Adrenal gland (tissue), 12 donors: ENCODE results near the gene NAA40. TPM values are rescaled to one million over a fixed set of nuclear protein-coding genes. Genes with fewer than 3 reads are reported as not detected.
"Not testable (repeated sequence)": the region's sequence is repeated elsewhere in the genome, so short reads cannot be mapped to it uniquely, and the experiment has no call there.

Experiments
- DNase-seq, 7 donors: peaks; one replicate each; pipeline ENCODE4 v3.0.0-alpha.2; 2019 to 2020
- H3K27ac ChIP-seq, 5 donors: fragments of 200-600 bp; sonication (generic) in 4 of 5; 1 replicate in 3 of 5; 2 replicates in 2 of 5; pipeline versions ENCODE4 v1.5.1 to v1.8.0; 2016 to 2020; ENCODE audit warnings: mild to moderate bottlenecking in 1 of 5
- H3K27me3 ChIP-seq: fragments of 200-600 bp; 2 replicates; pipeline ENCODE4 v1.8.0; 2021
- H3K36me3 ChIP-seq, 2 donors: fragments of 200-600 bp; replicated peaks in 1 of 2; 1 replicate in 1 of 2; 2 replicates in 1 of 2; pipeline versions ENCODE4 v1.5.1 to v1.8.0; 2018 to 2022
- H3K4me1 ChIP-seq, 2 donors: fragments of 200-600 bp; replicated peaks in 1 of 2; 1 replicate in 1 of 2; 2 replicates in 1 of 2; pipeline versions ENCODE4 v1.5.1 to v1.8.0; 2018 to 2021
- H3K4me3 ChIP-seq, 4 donors: fragments of 200-600 bp; sonication (generic) in 3 of 4; one replicate each; pipeline ENCODE4 v1.5.1; 2016 to 2018
- H3K9me3 ChIP-seq, 3 donors: fragments of 200-600 bp; sonication (generic) in 1 of 3; replicated peaks in 1 of 3; 1 replicate in 2 of 3; 2 replicates in 1 of 3; pipeline versions ENCODE4 v1.5.1 to v1.8.0; 2016 to 2021
- CTCF ChIP-seq, 6 experiments: fragments of 450-650 bp in 4 of 6; fragments of 200-600 bp in 2 of 6; sonication (generic) in 1 of 6; IDR thresholded peaks; 1 replicate in 5 of 6; 2 replicates in 1 of 6; pipeline versions ENCODE4 v1.5.1 to v1.8.0; 2016 to 2021; ENCODE audit warnings: antibody characterized with exemption in 6 of 6, mild to moderate bottlenecking in 2 of 6, moderate library complexity in 1 of 6
- POLR2A ChIP-seq, 2 donors: fragments of 450-650 bp; IDR thresholded peaks; one replicate each; pipeline ENCODE4 v1.6.1; 2017; ENCODE audit warnings: antibody characterized with exemption in 2 of 2, mild to moderate bottlenecking in 2 of 2, moderate library complexity in 1 of 2
- WGBS, 4 donors: extraction: QIAGEN DNeasy Blood & Tissue Kit in 2 of 4; methylation state at CpG; one replicate each; pipeline versions ENCODE4 v1.1.5 to v1.1.7; 2013 to 2017; 5-methylcytosine and 5-hydroxymethylcytosine counted together
- intact Hi-C, 2 donors: fragments of 100-400 bp; cut with DNase I; formaldehyde crosslinking; loops; one replicate each; pipeline versions ENCODE4 v1.14.1 to v1.15.0; 2022 to 2023
- polyA plus RNA-seq, 3 donors: library from polyadenylated mRNA; stranded (reverse); fragments of 200-250 nt in 2 of 3; fragments of 350-450 nt in 1 of 3; fragmentation: Illumina TruSeq in 1 of 3; extraction: RNeasy Lipid Tissue Mini Kit (QIAGEN cat#74804) in 1 of 3; gene quantifications; one replicate each; pipeline ENCODE4 v1.2.3, GENCODE V29; 2013 to 2014
- total RNA-seq, 9 donors: library from RNA; depleted of rRNA in 4 of 9; stranded (reverse); fragments of >200 nt in 4 of 9; fragments of 120-200 nt in 1 of 9; fragmentation: NEBNext Ultra II Directional in 1 of 9; extraction: Animal tissue kit (Norgen Biotek cat#: 25700) in 1 of 9; gene quantifications; one replicate each; pipeline versions ENCODE4 v1.1.0 to v1.2.4, GENCODE V29; 2013 to 2023
- donor health status: healthy with polysubstance abuse.
- donor health status: Bipolar disorder and iron deficiency.
- donor health status: DM: yes; HTN: yes; CAD: no.
- donor health status: DM: no; HTN: no; CAD: no.
- donor health status: DM: no; HTN: no; CAD: no.
- donor health status: DM: yes; HTN: yes; CAD: no.

Gene NAA40
- total and polyA plus RNA-seq, 12 donors, result 11.6 to 61.3 (median 20.0) TPM

- Histone ChIP-seq H3K36me3 (no peaks in the 10 kb centered on the region), H3K4me1 (peaks cover 9 to 10% of the 10 kb centered on the region in 2 donors), H3K9me3 (no peaks in the 10 kb centered on the region), H3K27me3 (no peaks in the 10 kb centered on the region), H3K27ac (no peak overlapping the region), H3K4me3 (no peak overlapping the region)
- TF ChIP-seq POLR2A (IDR thresholded peaks at IDR 0.05) (no peak), CTCF (IDR thresholded peaks at IDR 0.05) (no peak)
- WGBS, 4 donors, result 53 to 72% (median 68%) methylated on average over 5 of the region's 5 CpGs
- intact Hi-C loops, result no loop called here
- DNase-seq, result no peak
Observed at GRCh38 chr11:63970902-63971301, 32.1 kb downstream of the NAA40 start.

- H3K4me1 ChIP-seq, result peaks cover 18 to 33% of the 10 kb centered on the region in 2 donors
- DNase-seq, H3K27ac ChIP-seq, H3K27me3 ChIP-seq, H3K4me3 ChIP-seq, intact Hi-C loops, H3K9me3 ChIP-seq, H3K36me3 ChIP-seq: not testable (repeated sequence)
- 62 to 75% (median 66%) methylated on average over 18 of the region's 18 CpGs for WGBS, 4 donors
Observed at GRCh38 chr11:63973912-63974258, 35.1 kb downstream of the NAA40 start.

GRCh38 chr11:63974259-63975143 lies 35.7 kb downstream of the NAA40 start, which contains the start of gene COX8A:
COX8A (plus strand) TSS chr11:63974620; CDS start chr11:63974681, 61 bp downstream.
- H3K27ac ChIP-seq, result peak within 1 kb of the TSS; percentile 89 to 99 (median 93)
- peak; percentile 98 to 100 (median 99) for DNase-seq
- H3K4me3 ChIP-seq, result peak within 1 kb of the TSS; percentile 81 to 98 (median 88)
- WGBS, 4 donors, result 0% methylated on average over 28 to 67 of the region's 67 CpGs
- TF ChIP-seq CTCF (IDR thresholded peaks at IDR 0.05) (peak in 2 of 6 experiments; percentile 1 to 26), POLR2A (IDR thresholded peaks at IDR 0.05) (peak in 1 of 2 donors; percentile 47)
- peaks cover 18 to 40% of the 10 kb centered on the region in 2 donors for H3K4me1 ChIP-seq
- no peaks in the 10 kb centered on the region for H3K36me3 ChIP-seq
- no peaks in the 10 kb centered on the region for H3K27me3 ChIP-seq
- no peaks in the 10 kb centered on the region for H3K9me3 ChIP-seq
- intact Hi-C loops, result no loop called here

- H3K27ac ChIP-seq, result no peak overlapping the region
- no peak for TF ChIP-seq CTCF (IDR thresholded peaks at IDR 0.05)
- no peak for TF ChIP-seq POLR2A (IDR thresholded peaks at IDR 0.05)
- intact Hi-C loops, result no loop called here
Observed at GRCh38 chr11:63978551-63979239, 39.9 kb downstream of the NAA40 start.

More at GRCh38 chr11:63978551-63979239, 39.9 kb downstream of the NAA40 start:
- 81 to 92% (median 82%) methylated on average over 7 to 10 of the region's 10 CpGs for WGBS, 4 donors
- Histone ChIP-seq H3K27me3 (no peaks in the 10 kb centered on the region), H3K9me3 (no peaks in the 10 kb centered on the region), H3K4me1 (peaks cover 18 to 47% of the 10 kb centered on the region in 2 donors), H3K4me3 (no peak overlapping the region), H3K36me3 (no peaks in the 10 kb centered on the region)
- DNase-seq, result no peak
